ENCODE results near the gene PLCXD1. TPM values are rescaled to one million over a fixed set of nuclear protein-coding genes. Genes with fewer than 3 reads are reported as not detected.
"Not testable (repeated sequence)": the region's sequence is repeated elsewhere in the genome, so short reads cannot be mapped to it uniquely, and the experiment has no call there.

Gene PLCXD1
- total RNA-seq, 1 donor from 2014 or later = 14.0 TPM

DNA sequence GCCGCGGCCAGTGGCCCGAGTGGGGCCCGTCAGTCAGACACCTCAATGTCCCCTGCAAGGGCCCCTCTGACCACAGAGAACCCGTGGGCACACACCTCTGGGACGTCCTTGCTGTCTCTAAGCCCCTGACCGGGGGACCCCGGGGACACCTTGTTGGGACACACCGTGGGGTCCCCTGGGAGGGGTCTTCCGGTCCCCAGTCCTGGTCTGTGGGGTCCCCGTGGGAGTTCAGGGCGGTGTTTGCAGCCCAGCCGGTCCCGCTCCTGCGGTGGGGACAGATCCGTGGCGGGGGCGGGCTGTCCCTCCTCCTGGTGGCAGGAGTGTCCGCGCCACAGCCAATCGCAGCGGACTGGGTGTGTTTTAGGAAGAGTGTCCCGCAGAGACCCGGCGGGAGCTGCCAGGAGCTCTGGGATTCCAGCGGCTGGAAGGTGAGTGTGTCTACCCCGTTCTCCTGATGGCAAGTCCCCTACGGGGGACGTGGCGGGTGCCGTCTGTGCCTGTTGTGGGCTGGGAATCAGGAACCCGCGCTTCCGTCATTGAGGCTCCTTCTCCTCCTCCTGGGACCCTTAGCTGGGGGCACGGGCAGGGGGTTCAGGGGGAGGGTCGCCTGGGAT, 5.1 kb upstream of the PLCXD1 start:
- no peak for TF ChIP-seq POLR2A (IDR thresholded peaks at IDR 0.05)
- TF ChIP-seq POLR2AphosphoS5 (IDR thresholded peaks at IDR 0.05; ENCODE audit: insufficient read depth in 1 of 2, low read depth in 1 of 2) = peak in 1 of 2 donors; percentile 61
- Histone ChIP-seq H3K4me3 (peak overlapping the region; percentile 53 to 55), H3K27ac (no peak overlapping the region)

DNA sequence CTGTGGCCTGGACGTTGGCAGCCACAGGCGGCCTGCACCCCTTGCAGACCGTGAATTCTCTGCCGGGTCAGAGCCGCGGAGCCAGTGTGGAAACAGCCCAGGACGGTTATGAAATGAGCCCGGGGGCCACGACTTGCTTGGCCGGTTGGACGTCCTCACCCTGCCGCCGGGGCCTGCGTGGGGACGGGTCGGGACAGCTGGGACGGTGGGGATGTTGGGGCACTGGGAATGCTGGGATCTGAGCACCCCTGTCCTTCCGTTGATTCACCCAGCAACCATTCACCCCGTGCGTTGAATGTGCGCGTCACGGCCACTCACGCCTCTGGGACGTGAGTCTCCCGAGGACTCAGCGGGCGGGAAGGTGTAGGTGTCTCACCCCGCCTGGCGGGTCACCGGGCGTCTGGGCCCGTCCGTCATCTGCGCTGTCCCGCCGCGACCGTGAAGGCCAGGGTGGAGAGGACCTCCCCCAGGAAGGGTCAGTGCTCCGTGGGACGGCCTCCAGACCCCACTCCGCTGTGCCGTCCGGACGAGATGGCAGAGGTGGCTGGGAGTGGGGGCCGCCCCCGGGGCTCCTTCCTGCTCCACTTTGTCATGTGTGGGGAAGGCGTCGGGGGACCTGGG, 4.5 kb upstream of the PLCXD1 start:
- H3K9me3 ChIP-seq = no peaks in the 10 kb centered on the region
- TF ChIP-seq POLR2AphosphoS5 (IDR thresholded peaks at IDR 0.05; ENCODE audit: insufficient read depth in 1 of 2, low read depth in 1 of 2) = no peak
- TF ChIP-seq, protein P1, sequence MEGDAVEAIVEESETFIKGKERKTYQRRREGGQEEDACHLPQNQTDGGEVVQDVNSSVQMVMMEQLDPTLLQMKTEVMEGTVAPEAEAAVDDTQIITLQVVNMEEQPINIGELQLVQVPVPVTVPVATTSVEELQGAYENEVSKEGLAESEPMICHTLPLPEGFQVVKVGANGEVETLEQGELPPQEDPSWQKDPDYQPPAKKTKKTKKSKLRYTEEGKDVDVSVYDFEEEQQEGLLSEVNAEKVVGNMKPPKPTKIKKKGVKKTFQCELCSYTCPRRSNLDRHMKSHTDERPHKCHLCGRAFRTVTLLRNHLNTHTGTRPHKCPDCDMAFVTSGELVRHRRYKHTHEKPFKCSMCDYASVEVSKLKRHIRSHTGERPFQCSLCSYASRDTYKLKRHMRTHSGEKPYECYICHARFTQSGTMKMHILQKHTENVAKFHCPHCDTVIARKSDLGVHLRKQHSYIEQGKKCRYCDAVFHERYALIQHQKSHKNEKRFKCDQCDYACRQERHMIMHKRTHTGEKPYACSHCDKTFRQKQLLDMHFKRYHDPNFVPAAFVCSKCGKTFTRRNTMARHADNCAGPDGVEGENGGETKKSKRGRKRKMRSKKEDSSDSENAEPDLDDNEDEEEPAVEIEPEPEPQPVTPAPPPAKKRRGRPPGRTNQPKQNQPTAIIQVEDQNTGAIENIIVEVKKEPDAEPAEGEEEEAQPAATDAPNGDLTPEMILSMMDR (IDR thresholded peaks at IDR 0.05) = no peak
- TF ChIP-seq POLR2A (IDR thresholded peaks at IDR 0.05) = no peak
- H3K4me3 ChIP-seq = peak overlapping the region; percentile 53 to 55
- H3K27ac ChIP-seq = no peak overlapping the region
- H3K36me3 ChIP-seq = no peaks in the 10 kb centered on the region
- H3K4me1 ChIP-seq = peaks cover 22% of the 10 kb centered on the region
- DNase-seq (ENCODE audit: extremely low spot score in 2 of 2) = no peak
- intact Hi-C loops (cut with DNase I) = no loop called here
- H3K27me3 ChIP-seq = no peaks in the 10 kb centered on the region

More for the DNA sequence above, 5.1 kb upstream of the PLCXD1 start:
- no peaks in the 10 kb centered on the region for H3K27me3 ChIP-seq
- no peak for DNase-seq (ENCODE audit: extremely low spot score in 2 of 2)
- peaks cover 19% of the 10 kb centered on the region for H3K4me1 ChIP-seq
- no peaks in the 10 kb centered on the region for H3K9me3 ChIP-seq
- intact Hi-C loops (cut with DNase I) = no loop called here
- H3K36me3 ChIP-seq = no peaks in the 10 kb centered on the region

DNA sequence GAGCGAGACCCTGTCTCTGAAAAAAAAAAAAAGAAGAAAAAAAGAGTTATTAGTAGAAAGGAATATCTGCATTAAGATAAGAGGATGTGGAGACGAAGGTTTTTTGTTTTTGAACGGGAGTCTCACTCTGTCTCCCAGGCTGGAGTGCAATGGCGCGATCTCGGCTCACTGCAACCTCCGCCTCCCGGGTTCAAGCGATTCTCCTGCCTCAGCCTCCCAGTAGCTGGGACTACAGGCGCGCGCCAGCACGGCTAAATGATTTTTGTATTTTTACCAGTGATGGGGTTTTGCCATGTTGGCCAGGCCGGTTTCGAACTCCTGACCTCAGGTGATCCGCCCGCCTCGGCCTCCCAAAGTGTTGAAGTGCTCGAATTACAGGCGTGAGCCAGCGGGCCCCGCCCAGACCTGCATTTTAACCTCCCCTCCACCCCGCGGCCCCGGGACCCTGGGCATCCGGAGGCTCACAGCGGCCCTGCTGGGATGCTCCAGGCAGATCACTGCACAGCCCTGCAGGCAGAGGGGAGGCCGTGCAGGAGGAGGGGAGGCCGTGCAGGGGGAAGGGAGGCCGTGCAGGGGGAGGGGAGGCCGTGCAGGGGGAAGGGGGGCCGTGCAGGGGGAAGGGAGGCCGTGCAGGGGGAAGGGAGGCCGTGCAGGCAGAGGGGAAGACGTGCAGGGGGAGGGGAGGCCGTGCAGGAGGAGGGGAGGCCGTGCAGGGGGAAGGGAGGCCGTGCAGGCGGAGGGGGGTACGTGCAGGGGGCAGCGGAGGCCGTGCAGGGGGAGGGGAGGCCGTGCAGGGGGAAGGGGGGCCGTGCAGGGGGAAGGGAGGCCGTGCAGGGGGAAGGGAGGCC, 1.2 kb upstream of the PLCXD1 start:
- H3K36me3 ChIP-seq; H3K9me3 ChIP-seq; intact Hi-C loops (cut with DNase I); H3K27me3 ChIP-seq; DNase-seq (ENCODE audit: extremely low spot score in 2 of 2); H3K27ac ChIP-seq; H3K4me3 ChIP-seq: not testable (repeated sequence)
- H3K4me1 ChIP-seq = peaks cover 23% of the 10 kb centered on the region

DNA sequence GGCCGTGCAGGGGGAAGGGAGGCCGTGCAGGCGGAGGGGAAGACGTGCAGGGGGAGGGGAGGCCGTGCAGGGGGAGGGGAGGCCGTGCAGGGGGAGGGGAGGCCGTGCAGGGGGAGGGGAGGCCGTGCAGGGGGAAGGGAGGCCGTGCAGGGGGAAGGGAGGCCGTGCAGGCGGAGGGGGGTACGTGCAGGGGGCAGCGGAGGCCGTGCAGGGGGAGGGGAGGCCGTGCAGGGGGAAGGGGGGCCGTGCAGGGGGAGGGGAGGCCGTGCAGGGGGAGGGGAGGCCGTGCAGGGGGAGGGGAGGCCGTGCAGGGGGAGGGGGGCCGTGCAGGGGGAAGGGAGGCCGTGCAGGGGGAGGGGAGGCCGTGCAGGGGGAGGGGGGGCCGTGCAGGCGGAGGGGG, 459 bp upstream of the PLCXD1 start:
- H3K9me3 ChIP-seq; intact Hi-C loops (cut with DNase I); H3K27me3 ChIP-seq; H3K36me3 ChIP-seq; DNase-seq (ENCODE audit: extremely low spot score in 2 of 2): not testable (repeated sequence)
- Histone ChIP-seq H3K27ac (peak overlapping the region; percentile 61), H3K4me3 (peak overlapping the region; percentile 38 to 43), H3K4me1 (peaks cover 18% of the 10 kb centered on the region)

DNA sequence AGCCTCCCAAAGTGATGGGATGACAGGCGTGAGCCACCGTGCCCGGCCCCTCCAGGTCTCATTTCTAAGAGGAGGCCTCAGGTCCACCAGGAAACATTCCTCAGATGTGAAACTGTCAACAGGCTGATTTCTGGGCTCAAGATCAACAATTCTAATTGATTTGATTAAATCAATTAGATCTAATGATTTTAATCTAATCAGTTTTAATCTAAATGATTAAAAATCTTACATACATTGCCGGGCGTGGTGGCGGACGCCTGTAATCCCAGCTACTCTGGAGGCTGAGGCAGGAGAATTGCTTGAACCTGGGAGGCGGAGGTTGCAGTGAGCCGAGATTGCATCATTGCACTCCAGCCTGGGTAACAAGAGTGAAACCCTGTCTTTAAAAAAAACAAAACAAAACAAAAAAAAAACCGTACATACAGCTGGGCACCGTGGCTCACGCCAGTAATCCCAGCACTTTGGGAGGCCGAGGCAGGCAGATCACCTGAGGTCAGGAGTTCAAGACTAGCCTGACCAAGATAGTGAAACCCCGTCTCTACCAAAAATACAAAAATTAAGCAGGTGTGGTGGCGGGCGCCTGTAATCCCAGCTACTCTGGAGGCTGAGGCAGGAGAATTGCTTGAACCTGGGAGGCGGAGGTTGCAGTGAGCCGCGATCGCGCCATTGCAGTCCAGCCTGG, 960 bp downstream of the PLCXD1 start:
- intact Hi-C loops (cut with DNase I); H3K27ac ChIP-seq: not testable (repeated sequence)
- peak overlapping the region in 1 of 2 donors; percentile 43 for H3K4me3 ChIP-seq

DNA sequence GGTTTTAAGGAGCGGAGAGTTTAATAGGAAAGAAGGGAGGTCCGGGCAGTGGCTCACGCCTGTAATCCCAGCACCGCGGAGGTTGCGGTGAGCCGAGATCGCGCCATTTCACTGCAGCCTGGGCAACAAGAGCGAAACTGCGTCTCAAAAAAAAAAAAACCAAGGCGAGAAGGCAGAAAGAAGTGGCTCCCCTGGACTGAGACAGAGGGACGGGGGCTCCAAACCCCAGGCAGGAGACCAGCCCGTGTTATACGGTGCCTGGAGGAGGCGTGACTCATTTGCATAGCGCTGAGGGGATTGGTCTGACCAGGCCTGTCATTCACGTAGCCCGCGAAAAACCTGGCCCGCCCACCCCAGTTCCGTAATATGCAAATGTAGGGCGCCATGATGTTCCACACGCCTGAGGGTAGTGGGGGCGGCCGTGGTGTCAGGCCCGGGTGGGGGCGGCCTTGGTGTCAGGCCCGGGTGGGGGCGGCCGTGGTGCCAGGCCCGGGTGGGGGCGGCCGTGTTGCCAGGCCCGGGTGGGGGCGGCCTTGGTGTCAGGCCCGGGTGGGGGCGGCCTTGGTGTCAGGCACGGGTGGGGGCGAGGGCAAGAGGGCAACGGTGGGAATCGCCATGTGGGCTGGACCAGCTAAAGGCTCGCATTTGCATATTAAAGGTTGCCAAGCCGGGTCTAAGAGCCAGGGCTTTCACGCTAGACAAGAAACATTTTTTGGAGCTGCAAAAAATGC, 2.1 kb downstream of the PLCXD1 start:
- Histone ChIP-seq H3K36me3 (no peaks in the 10 kb centered on the region), H3K27ac (peak overlapping the region; percentile 72), H3K27me3 (no peaks in the 10 kb centered on the region), H3K4me3 (peak overlapping the region; percentile 50 to 53), H3K9me3 (no peaks in the 10 kb centered on the region), H3K4me1 (peaks cover 4% of the 10 kb centered on the region)
- DNase-seq (ENCODE audit: extremely low spot score in 2 of 2) = peak in 1 of 2 donors; percentile 92
- intact Hi-C loops (cut with DNase I) = no loop called here
- TF ChIP-seq, protein P1 (IDR thresholded peaks at IDR 0.05) = no peak
- TF ChIP-seq POLR2A (IDR thresholded peaks at IDR 0.05) = no peak
- TF ChIP-seq POLR2AphosphoS5 (IDR thresholded peaks at IDR 0.05; ENCODE audit: insufficient read depth in 1 of 2, low read depth in 1 of 2) = peak in 1 of 2 donors; percentile 45

More for the DNA sequence above, 960 bp downstream of the PLCXD1 start:
- H3K9me3 ChIP-seq; H3K27me3 ChIP-seq; H3K36me3 ChIP-seq; DNase-seq (ENCODE audit: extremely low spot score in 2 of 2); H3K4me1 ChIP-seq: not testable (repeated sequence)

All from vagina (tissue), 2 donors.